Psoas muscle (tissue), 8 donors: ENCODE data around the gene HPD. TPM values are rescaled to one million over a fixed set of nuclear protein-coding genes. Genes with fewer than 3 reads are reported as not detected.
"Not testable (repeated sequence)": the region's sequence is repeated elsewhere in the genome, so short reads cannot be mapped to it uniquely, and the experiment has no call there.

ENCODE experiments used
- ATAC-seq, 4 donors: fragments of 200-7000 bp; cut with Tn5 transposase; one replicate each; pipeline ENCODE4 v1.9.1; 2020; ENCODE audit warnings: moderate library complexity in 3 of 4, mild to moderate bottlenecking in 2 of 4
- DNase-seq, 2 donors: peaks; one replicate each; pipeline ENCODE4 v3.0.0-alpha.2; 2020
- H3K27ac ChIP-seq: fragments of 200-600 bp; one replicate; pipeline ENCODE4 v1.8.0; 2022
- H3K27me3 ChIP-seq, 3 donors: fragments of 200-600 bp in 1 of 3; one replicate each; pipeline versions ENCODE4 v1.6.1 to v1.8.0; 2013 to 2022; ENCODE audit warnings: low read length in 2 of 3, mild to moderate bottlenecking in 2 of 3, moderate library complexity in 1 of 3; ENCODE audit not compliant: insufficient read depth in 3 of 3
- H3K36me3 ChIP-seq, 2 donors: fragments of 200-600 bp in 1 of 2; one replicate each; pipeline versions ENCODE4 v1.6.1 to v1.8.0; 2013 to 2022; ENCODE audit warnings: low read depth in 1 of 2, mild to moderate bottlenecking in 1 of 2, moderate library complexity in 1 of 2; ENCODE audit not compliant: insufficient read depth in 1 of 2
- H3K4me1 ChIP-seq: fragments of 200-600 bp; one replicate; pipeline ENCODE4 v1.8.0; 2022
- H3K4me3 ChIP-seq: fragments of 200-600 bp; one replicate; pipeline ENCODE4 v1.8.0; 2022; ENCODE audit warnings: mild to moderate bottlenecking
- H3K9me3 ChIP-seq: fragments of 200-600 bp; one replicate; pipeline ENCODE4 v1.8.0; 2022
- WGBS, 3 donors: extraction: QIAGEN DNeasy Blood & Tissue Kit; methylation state at CpG; one replicate each; pipeline versions ENCODE4 v1.1.6 to v1.1.7; 2013; 5-methylcytosine and 5-hydroxymethylcytosine counted together
- intact Hi-C, 2 donors: fragments of 100-400 bp; cut with DNase I; formaldehyde crosslinking; loops; one replicate each; pipeline versions ENCODE4 v1.11.0 to v1.14.2; 2022
- polyA plus RNA-seq, 3 donors: library from polyadenylated mRNA; stranded (reverse); fragments of 200-250 nt; gene quantifications; one replicate each; pipeline ENCODE4 v1.2.3, GENCODE V29; 2013
- total RNA-seq, 4 donors: library from RNA; stranded (reverse); fragmentation: NEBNext Ultra II Directional in 2 of 4; extraction: Animal tissue kit (Norgen Biotek cat#: 25700) in 2 of 4; gene quantifications; one replicate each; pipeline versions ENCODE4 v1.2.1 to v1.2.4, GENCODE V29; 2021 to 2023
- TF ChIP-seq, protein P1 (sequence below): fragments of 200-600 bp; IDR thresholded peaks from one replicate; pipeline ENCODE4 v1.8.0; 2022; ENCODE audit warnings: antibody characterized with exemption
- donor health status: healthy with polysubstance abuse.
- donor health status: DM: no; HTN: no; CAD: no; lungs with moderate emphysema.
- donor health status: Bipolar disorder and iron deficiency.
- donor health status: healthy.
- donor health status: DM: yes; HTN: yes; CAD: no.
- donor health status: DM: no; HTN: no; CAD: no.
- donor health status: DM: no; HTN: no; CAD: no.
- donor health status: DM: yes; HTN: yes; CAD: no.

The HPD gene
- total and polyA plus RNA-seq, 7 donors, result 0.67 to 3.3 (median 1.6) TPM

DNA sequence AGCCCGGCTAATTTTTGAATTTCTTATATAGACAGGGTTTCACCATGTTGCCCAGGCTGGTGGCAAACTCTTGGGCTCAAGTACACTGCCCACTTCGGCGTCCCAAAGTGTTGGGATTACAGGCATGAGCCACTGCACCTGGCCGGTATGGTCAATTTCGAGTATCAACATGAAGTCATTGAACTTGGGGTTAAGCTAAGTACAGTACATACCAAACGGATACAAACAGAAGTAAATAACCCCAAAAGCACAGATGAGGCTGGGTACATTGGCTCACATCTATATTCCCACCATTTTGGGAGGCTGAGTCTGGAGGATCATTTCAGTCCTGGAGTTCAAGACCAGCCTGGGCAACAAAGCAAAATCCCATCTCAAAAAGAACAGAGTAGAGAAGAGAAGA is 16.9 kb upstream of the HPD start:
- TF ChIP-seq, protein P1, sequence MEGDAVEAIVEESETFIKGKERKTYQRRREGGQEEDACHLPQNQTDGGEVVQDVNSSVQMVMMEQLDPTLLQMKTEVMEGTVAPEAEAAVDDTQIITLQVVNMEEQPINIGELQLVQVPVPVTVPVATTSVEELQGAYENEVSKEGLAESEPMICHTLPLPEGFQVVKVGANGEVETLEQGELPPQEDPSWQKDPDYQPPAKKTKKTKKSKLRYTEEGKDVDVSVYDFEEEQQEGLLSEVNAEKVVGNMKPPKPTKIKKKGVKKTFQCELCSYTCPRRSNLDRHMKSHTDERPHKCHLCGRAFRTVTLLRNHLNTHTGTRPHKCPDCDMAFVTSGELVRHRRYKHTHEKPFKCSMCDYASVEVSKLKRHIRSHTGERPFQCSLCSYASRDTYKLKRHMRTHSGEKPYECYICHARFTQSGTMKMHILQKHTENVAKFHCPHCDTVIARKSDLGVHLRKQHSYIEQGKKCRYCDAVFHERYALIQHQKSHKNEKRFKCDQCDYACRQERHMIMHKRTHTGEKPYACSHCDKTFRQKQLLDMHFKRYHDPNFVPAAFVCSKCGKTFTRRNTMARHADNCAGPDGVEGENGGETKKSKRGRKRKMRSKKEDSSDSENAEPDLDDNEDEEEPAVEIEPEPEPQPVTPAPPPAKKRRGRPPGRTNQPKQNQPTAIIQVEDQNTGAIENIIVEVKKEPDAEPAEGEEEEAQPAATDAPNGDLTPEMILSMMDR, result no peak
- Histone ChIP-seq H3K27ac (no peak overlapping the region), H3K9me3 (no peaks in the 10 kb centered on the region), H3K4me3 (no peak overlapping the region), H3K4me1 (no peaks in the 10 kb centered on the region), H3K27me3 (no peaks in the 10 kb centered on the region), H3K36me3 (no peaks in the 10 kb centered on the region)
- intact Hi-C loops, result no loop called here
- ATAC-seq (no peak), DNase-seq (no peak)
- 80% methylated on average over 6 of the region's 6 CpGs for WGBS, 3 donors

DNA sequence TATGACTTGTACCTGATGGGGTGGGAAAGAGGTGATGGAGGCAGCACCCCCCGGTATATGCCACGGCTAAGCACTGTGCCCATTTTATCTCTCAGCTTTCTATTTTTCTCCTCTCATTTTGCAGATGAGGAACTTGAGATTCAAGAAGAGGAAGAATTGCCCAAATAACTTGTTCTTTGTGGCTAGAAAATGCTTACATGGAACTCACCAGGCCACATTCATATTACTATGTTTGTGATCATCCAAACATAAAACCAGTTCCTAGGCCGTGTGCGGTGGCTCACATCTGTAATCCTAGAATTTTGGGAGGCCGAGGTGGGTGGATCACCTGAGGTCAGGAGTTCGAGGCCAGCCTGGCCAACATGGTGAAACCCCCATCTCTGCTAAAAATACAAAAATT is 15.4 kb upstream of the HPD start:
- Histone ChIP-seq H3K4me3 (no peak overlapping the region), H3K36me3 (no peaks in the 10 kb centered on the region), H3K4me1 (no peaks in the 10 kb centered on the region), H3K27ac (no peak overlapping the region), H3K9me3 (no peaks in the 10 kb centered on the region), H3K27me3 (no peaks in the 10 kb centered on the region)
- 86 to 91% (median 89%) methylated on average over 6 of the region's 6 CpGs for WGBS, 3 donors
- no peak for DNase-seq
- TF ChIP-seq, protein P1, result no peak
- ATAC-seq, result no peak
- intact Hi-C loops, result no loop called here

DNA sequence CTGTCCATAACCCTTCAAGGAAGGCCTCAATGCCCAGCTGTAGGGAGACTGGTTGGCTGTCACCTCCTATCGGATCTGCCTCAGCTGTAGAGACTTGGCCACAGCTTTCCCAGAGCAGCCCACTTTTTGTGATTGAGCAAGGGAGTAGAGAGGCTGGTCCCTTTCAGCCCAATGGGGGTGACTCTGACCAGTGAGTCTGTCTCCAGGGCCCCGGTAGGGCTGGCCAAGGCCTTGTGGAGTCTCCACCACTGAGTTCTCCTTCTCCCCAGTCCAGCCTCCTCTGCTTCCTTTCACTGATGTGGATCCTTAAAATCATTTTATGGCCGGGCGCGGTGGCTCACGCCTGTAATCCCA is 14.5 kb upstream of the HPD start:
- ATAC-seq, result no peak
- TF ChIP-seq, protein P1, result no peak

DNA sequence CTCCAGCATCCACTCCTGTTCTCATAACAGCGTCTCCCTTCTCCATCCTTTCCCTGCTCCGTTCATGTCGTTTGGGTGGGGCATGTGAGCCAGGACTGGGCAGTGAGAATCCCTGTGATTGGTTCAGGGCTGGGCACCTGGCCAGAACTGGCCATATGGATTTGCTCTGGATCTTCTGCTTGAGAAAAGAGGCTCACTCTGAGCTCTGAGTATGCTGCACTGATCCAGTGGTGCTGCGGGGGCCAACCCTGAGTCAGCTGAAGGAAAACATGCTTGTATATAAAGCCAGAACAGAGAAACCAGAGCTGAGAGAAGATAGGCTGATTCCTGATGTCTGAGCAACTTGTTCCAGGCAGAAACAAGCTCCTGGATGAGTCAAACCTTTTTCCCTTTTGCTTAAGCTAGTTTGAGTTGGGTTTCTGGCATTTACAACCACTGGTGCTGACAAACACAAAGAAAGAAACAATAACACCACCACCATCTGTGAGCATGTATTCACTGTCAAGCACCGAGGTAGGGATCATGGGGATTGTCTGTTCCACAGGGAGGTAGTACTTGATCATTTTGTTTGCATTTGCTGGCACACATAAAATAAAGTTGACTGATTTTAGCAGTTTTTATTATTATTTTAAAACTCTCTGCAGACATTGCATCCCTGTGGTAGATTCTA is 14.0 kb upstream of the HPD start:
- Histone ChIP-seq H3K36me3 (no peaks in the 10 kb centered on the region), H3K27me3 (no peaks in the 10 kb centered on the region), H3K9me3 (no peaks in the 10 kb centered on the region), H3K27ac (no peak overlapping the region), H3K4me3 (no peak overlapping the region), H3K4me1 (no peaks in the 10 kb centered on the region)
- TF ChIP-seq, protein P1, result no peak
- no peak for DNase-seq
- 42 to 54% (median 48%) methylated on average over 5 of the region's 5 CpGs for WGBS, 3 donors
- intact Hi-C loops, result no loop called here
- no peak for ATAC-seq

More for the DNA sequence above, 14.5 kb upstream of the HPD start:
- Histone ChIP-seq H3K36me3 (no peaks in the 10 kb centered on the region), H3K4me3 (no peak overlapping the region), H3K27ac (no peak overlapping the region), H3K27me3 (no peaks in the 10 kb centered on the region), H3K9me3 (no peaks in the 10 kb centered on the region), H3K4me1 (no peaks in the 10 kb centered on the region)
- WGBS, 3 donors, result 87 to 96% (median 94%) methylated on average over 6 of the region's 6 CpGs
- no peak for DNase-seq
- intact Hi-C loops, result no loop called here

DNA sequence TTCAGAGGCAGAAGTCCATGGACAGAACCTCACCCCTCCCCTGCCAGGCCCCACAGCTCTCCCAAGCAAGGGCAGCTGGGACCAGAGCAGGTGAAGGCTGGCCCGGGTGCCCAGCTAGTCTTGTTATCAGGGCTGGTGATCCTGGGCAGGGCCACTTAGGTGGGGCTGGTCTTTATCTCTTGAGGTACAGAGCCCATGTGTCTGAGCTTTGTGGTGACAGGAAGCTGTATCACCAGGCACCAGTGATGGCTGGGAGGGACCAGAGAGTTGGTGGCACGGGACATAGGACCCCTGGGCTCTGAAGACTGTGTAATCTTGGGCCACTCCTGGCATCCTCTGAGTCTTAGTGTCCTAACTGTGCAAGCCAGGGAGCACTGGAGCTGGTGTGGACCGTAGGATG is 12.8 kb upstream of the HPD start:
- intact Hi-C loops, result no loop called here
- WGBS, 3 donors, result 62 to 79% (median 72%) methylated on average over 3 of the region's 3 CpGs
- Histone ChIP-seq H3K4me3 (no peak overlapping the region), H3K27ac (no peak overlapping the region), H3K36me3 (no peaks in the 10 kb centered on the region), H3K27me3 (no peaks in the 10 kb centered on the region), H3K9me3 (no peaks in the 10 kb centered on the region), H3K4me1 (no peaks in the 10 kb centered on the region)
- TF ChIP-seq, protein P1, result no peak
- no peak for DNase-seq
- ATAC-seq, result no peak

DNA sequence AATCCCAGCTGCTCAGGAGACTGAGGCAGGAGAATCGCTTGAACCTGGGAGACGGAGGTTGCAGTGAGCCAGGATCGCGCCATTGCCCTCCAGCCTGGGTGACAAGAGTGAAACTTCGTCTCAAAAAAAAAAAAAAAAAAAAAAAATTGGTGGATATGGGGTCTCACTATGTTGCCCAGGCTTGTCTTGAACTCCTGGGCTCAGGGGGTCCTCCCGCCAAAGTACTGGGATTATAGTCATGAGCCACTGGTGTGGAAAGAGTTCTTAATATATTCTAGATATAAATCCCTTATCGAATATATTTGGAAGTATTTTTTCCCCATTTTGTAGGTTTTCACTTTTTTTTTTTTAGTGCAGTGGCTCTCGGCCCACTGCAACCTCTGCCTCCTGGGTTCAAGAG is 10.6 kb upstream of the HPD start:
- H3K27me3 ChIP-seq, H3K4me1 ChIP-seq, H3K9me3 ChIP-seq, H3K4me3 ChIP-seq, H3K27ac ChIP-seq, intact Hi-C loops, DNase-seq, ATAC-seq, H3K36me3 ChIP-seq: not testable (repeated sequence)
- WGBS, 3 donors, result 90 to 98% (median 94%) methylated on average over 8 of the region's 8 CpGs
